ENCODE measurements around the gene SERP2. TPM values are rescaled to one million over a fixed set of nuclear protein-coding genes. Genes with fewer than 3 reads are reported as not detected.

The SERP2 gene
- total RNA-seq, 3 donors from 2014 or later, result 3.3 to 6.0 (median 5.8) TPM

DNA sequence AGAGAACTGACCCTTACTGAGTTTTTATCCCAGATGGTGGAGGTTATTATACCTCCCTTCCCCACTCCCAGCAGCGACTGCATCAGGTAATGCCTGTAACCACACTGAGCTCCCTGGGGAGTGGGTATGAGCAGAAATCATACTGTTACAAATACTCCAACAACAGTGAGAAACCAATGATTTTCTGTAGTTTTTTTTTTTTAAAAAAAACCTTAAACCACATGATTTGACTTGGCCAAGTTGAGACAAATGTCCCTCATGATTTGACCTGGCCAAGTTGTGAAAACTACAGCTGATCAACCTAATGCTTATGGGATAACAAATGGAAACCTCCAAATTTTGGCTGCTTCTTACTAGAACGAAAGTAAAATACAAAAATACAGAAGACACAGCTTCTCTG, 33.1 kb upstream of the SERP2 start:
- no peaks in the 10 kb centered on the region for H3K9me3 ChIP-seq
- no peak for TF ChIP-seq CTCF (IDR thresholded peaks at IDR 0.05)
- no peaks in the 10 kb centered on the region for H3K4me1 ChIP-seq (ENCODE audit: low read depth)
- H3K36me3 ChIP-seq (ENCODE audit: low read depth), result no peaks in the 10 kb centered on the region
- intact Hi-C loops (cut with DNase I, micrococcal nuclease), result no loop called here
- no peak overlapping the region for H3K4me3 ChIP-seq
- DNase-seq, result no peak
- ATAC-seq, result no peak

DNA sequence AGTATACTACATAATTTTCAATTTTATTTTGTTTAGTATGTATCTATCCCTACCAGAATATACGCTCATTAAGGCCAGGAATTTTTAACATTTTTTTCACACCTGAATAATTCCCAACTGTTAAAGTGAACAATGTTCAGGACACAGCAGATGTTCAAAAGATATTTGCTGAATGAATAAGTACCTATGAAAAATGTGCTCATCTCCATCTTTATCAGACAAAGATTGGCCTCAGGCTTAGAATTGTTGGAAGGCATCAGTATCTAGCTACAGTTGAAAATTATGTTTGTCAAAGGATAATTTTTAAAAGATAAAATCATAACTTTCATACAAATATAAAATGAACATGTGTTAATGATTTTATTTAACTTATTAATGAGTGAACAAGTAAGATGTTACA, 30.9 kb upstream of the SERP2 start:
- ATAC-seq (no peak), DNase-seq (no peak)
- H3K4me1 ChIP-seq (ENCODE audit: low read depth), result no peaks in the 10 kb centered on the region
- no peak for TF ChIP-seq CTCF (IDR thresholded peaks at IDR 0.05)
- intact Hi-C loops (cut with DNase I, micrococcal nuclease), result no loop called here
- H3K4me3 ChIP-seq, result no peak overlapping the region
- no peaks in the 10 kb centered on the region for H3K9me3 ChIP-seq
- H3K36me3 ChIP-seq (ENCODE audit: low read depth), result no peaks in the 10 kb centered on the region

DNA sequence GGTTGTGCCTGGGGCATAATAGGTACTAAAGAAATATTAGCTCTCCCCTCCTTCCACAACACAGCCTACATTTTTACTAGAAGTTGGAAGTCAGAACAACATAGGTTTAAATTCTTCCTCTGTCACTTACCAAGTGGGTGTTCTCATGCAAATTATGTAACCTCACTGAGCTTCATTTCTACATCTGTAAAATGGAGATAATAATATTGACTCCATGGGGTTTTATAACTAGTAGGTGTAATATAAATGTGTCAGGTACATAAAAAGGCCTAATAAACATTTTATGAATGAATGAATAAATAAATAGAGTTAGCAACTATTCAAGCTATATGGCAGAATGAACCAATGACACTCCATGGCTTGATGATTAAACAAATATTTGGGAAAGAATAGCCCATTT, 27.1 kb upstream of the SERP2 start:
- intact Hi-C loops (cut with DNase I, micrococcal nuclease), result no loop called here
- no peak for DNase-seq
- Histone ChIP-seq H3K4me3 (no peak overlapping the region), H3K36me3 (ENCODE audit: low read depth) (no peaks in the 10 kb centered on the region), H3K9me3 (no peaks in the 10 kb centered on the region), H3K4me1 (ENCODE audit: low read depth) (no peaks in the 10 kb centered on the region)
- ATAC-seq, result peak; percentile 58
- TF ChIP-seq CTCF (IDR thresholded peaks at IDR 0.05), result no peak

GRCh38 chr13:44347301-44347700, 26.3 kb upstream of the SERP2 start:
- ATAC-seq, result no peak
- H3K9me3 ChIP-seq, result no peaks in the 10 kb centered on the region
- H3K4me3 ChIP-seq, result no peak overlapping the region
- no peaks in the 10 kb centered on the region for H3K4me1 ChIP-seq (ENCODE audit: low read depth)
- intact Hi-C loops (cut with DNase I, micrococcal nuclease), result no loop called here
- DNase-seq, result no peak
- no peaks in the 10 kb centered on the region for H3K36me3 ChIP-seq (ENCODE audit: low read depth)
- no peak for TF ChIP-seq CTCF (IDR thresholded peaks at IDR 0.05)

DNA sequence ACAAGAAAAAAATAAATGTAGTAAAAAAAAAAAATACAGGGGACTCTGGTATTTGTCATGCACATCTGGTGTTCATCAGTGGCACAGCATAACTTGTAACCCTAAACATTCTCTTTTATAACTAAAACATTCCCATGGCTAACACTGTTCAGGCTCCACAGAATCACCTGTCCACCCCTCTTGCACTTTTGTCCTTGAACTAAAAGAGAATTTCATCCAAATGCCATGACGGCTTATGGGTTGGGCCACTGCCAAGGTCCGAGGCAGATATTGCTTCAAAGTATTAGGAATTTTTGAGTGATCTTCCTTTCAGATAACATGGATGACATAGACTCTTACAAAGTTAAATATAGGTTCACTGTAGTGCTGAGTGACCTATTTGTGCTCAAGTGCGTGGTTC, 25.7 kb upstream of the SERP2 start:
- intact Hi-C loops (cut with DNase I, micrococcal nuclease), result no loop called here
- TF ChIP-seq CTCF (IDR thresholded peaks at IDR 0.05), result no peak
- no peaks in the 10 kb centered on the region for H3K4me1 ChIP-seq (ENCODE audit: low read depth)
- ATAC-seq (no peak), DNase-seq (no peak)
- H3K4me3 ChIP-seq, result no peak overlapping the region
- H3K9me3 ChIP-seq, result no peaks in the 10 kb centered on the region
- no peaks in the 10 kb centered on the region for H3K36me3 ChIP-seq (ENCODE audit: low read depth)

DNA sequence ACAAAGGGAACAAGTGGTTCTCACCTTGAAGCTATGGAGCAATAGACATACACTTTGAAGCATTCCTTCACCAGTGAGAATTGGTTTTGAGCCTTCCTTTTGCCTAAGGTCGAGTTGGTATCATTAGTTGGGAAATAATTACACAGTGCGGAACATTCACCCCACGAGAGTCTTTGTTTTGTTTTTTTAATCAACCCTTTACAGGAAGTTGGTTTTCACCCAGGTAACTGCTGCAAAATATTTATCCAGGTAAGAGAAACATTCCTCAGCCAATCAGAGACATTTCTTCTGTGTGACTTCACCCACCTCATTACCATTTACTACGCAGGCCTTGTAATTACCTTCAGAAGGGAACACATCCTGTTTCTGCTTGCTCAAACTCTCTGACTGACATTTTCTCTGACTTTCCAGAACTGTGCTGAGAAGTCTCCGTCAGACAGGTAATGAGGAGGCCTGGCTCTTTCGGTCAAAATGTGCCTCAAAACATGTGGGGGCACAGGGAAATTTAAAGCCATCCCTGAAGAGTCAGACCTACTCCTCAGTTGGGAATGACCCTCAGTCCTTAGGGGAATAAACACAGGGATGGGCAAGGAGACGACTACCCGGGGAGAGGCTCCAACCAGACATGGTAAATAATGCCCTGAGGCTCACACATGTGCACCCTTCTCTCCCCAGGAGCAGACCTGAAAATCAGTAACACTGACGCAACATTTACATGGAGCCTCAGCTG, 22.7 kb upstream of the SERP2 start:
- DNase-seq, result no peak

More for the DNA sequence above, 22.7 kb upstream of the SERP2 start:
- peak; percentile 82 for ATAC-seq
- Histone ChIP-seq H3K4me3 (no peak overlapping the region), H3K36me3 (ENCODE audit: low read depth) (no peaks in the 10 kb centered on the region), H3K9me3 (no peaks in the 10 kb centered on the region), H3K4me1 (ENCODE audit: low read depth) (no peaks in the 10 kb centered on the region)
- intact Hi-C loops (cut with DNase I, micrococcal nuclease), result no loop called here
- TF ChIP-seq CTCF (IDR thresholded peaks at IDR 0.05), result no peak

Measured in mucosa of descending colon (tissue), 3 donors.